ENCODE data around the gene ST6GALNAC3. TPM values are rescaled to one million over a fixed set of nuclear protein-coding genes. Genes with fewer than 3 reads are reported as not detected.

The ST6GALNAC3 gene
- total RNA-seq, 1 donor from 2014 or later: 22.0 TPM

GRCh38 chr1:76354236-76354635 lies 279.7 kb downstream of the ST6GALNAC3 start:
- Mint-ChIP-seq H3K27ac (ENCODE audit: unreplicated experiment) (no peak overlapping the region), H3K9me3 (peaks cover 9% of the 10 kb centered on the region), H3K36me3 (ENCODE audit: low read depth) (peaks cover 4% of the 10 kb centered on the region), H3K4me3 (no peak overlapping the region), H3K4me1 (peaks cover 36% of the 10 kb centered on the region), H3K27me3 (ENCODE audit: low read depth) (no peaks in the 10 kb centered on the region)
- no peak for TF ChIP-seq CTCF (conservative IDR thresholded peaks at IDR 0.05)
- DNase-seq (ENCODE audit: low read depth, low spot score): no peak

GRCh38 chr1:76366726-76367125 lies 292.2 kb downstream of the ST6GALNAC3 start:
- Mint-ChIP-seq H3K27me3 (ENCODE audit: low read depth) (no peaks in the 10 kb centered on the region), H3K4me1 (peaks cover 4% of the 10 kb centered on the region), H3K9me3 (no peaks in the 10 kb centered on the region), H3K27ac (ENCODE audit: unreplicated experiment) (no peak overlapping the region), H3K36me3 (ENCODE audit: low read depth) (peaks cover 2% of the 10 kb centered on the region), H3K4me3 (no peak overlapping the region)
- no peak for TF ChIP-seq CTCF (conservative IDR thresholded peaks at IDR 0.05)
- no peak for DNase-seq (ENCODE audit: low read depth, low spot score)

GRCh38 chr1:76371941-76372340 lies 297.4 kb downstream of the ST6GALNAC3 start:
- no peaks in the 10 kb centered on the region for H3K9me3 Mint-ChIP-seq

GRCh38 chr1:76374086-76374485 lies 299.5 kb downstream of the ST6GALNAC3 start:
- Mint-ChIP-seq H3K27me3 (ENCODE audit: low read depth) (no peaks in the 10 kb centered on the region), H3K9me3 (peaks cover 2% of the 10 kb centered on the region), H3K36me3 (ENCODE audit: low read depth) (peaks cover 3% of the 10 kb centered on the region), H3K27ac (ENCODE audit: unreplicated experiment) (no peak overlapping the region), H3K4me1 (peaks cover 10% of the 10 kb centered on the region), H3K4me3 (no peak overlapping the region)
- DNase-seq (ENCODE audit: low read depth, low spot score): no peak
- no peak for TF ChIP-seq CTCF (conservative IDR thresholded peaks at IDR 0.05)

More at GRCh38 chr1:76371941-76372340, 297.4 kb downstream of the ST6GALNAC3 start:
- TF ChIP-seq CTCF (conservative IDR thresholded peaks at IDR 0.05): no peak
- DNase-seq (ENCODE audit: low read depth, low spot score): no peak
- Mint-ChIP-seq H3K4me3 (no peak overlapping the region), H3K27ac (ENCODE audit: unreplicated experiment) (no peak overlapping the region), H3K36me3 (ENCODE audit: low read depth) (no peaks in the 10 kb centered on the region), H3K27me3 (ENCODE audit: low read depth) (no peaks in the 10 kb centered on the region), H3K4me1 (peaks cover 14% of the 10 kb centered on the region)

GRCh38 chr1:76377247-76377646 lies 302.7 kb downstream of the ST6GALNAC3 start:
- no peak for DNase-seq (ENCODE audit: low read depth, low spot score)
- peaks cover 5% of the 10 kb centered on the region for H3K36me3 Mint-ChIP-seq (ENCODE audit: low read depth)
- no peak overlapping the region for H3K4me3 Mint-ChIP-seq
- TF ChIP-seq CTCF (conservative IDR thresholded peaks at IDR 0.05): no peak
- peaks cover 2% of the 10 kb centered on the region for H3K9me3 Mint-ChIP-seq
- H3K27ac Mint-ChIP-seq (ENCODE audit: unreplicated experiment): no peak overlapping the region
- H3K4me1 Mint-ChIP-seq: peaks cover 15% of the 10 kb centered on the region
- H3K27me3 Mint-ChIP-seq (ENCODE audit: low read depth): no peaks in the 10 kb centered on the region

GRCh38 chr1:76379506-76379905 lies 305.0 kb downstream of the ST6GALNAC3 start:
- peaks cover 5% of the 10 kb centered on the region for H3K4me1 Mint-ChIP-seq
- peaks cover 5% of the 10 kb centered on the region for H3K9me3 Mint-ChIP-seq
- H3K27ac Mint-ChIP-seq (ENCODE audit: unreplicated experiment): no peak overlapping the region

More at GRCh38 chr1:76379506-76379905, 305.0 kb downstream of the ST6GALNAC3 start:
- TF ChIP-seq CTCF (conservative IDR thresholded peaks at IDR 0.05): no peak
- peaks cover 8% of the 10 kb centered on the region for H3K36me3 Mint-ChIP-seq (ENCODE audit: low read depth)
- DNase-seq (ENCODE audit: low read depth, low spot score): no peak
- H3K4me3 Mint-ChIP-seq: no peak overlapping the region
- H3K27me3 Mint-ChIP-seq (ENCODE audit: low read depth): no peaks in the 10 kb centered on the region

Data from neural crest cell (in vitro differentiated cells).